Activated CD4-positive, alpha-beta T cell treated with anti-CD3 and anti-CD28 coated beads for 24 hours (primary cell): ENCODE measurements around the gene ACOT7.

Experiments
- DNase-seq, 2 donors: peaks; one replicate each; pipeline ENCODE4 v3.0.0-alpha.2; 2020; ENCODE audit warnings: low read depth in 2 of 2

The ACOT7 gene

GRCh38 chr1:6424000-6424565 lies 30.5 kb upstream of the ACOT7 start:
- DNase-seq, result no peak

DNA sequence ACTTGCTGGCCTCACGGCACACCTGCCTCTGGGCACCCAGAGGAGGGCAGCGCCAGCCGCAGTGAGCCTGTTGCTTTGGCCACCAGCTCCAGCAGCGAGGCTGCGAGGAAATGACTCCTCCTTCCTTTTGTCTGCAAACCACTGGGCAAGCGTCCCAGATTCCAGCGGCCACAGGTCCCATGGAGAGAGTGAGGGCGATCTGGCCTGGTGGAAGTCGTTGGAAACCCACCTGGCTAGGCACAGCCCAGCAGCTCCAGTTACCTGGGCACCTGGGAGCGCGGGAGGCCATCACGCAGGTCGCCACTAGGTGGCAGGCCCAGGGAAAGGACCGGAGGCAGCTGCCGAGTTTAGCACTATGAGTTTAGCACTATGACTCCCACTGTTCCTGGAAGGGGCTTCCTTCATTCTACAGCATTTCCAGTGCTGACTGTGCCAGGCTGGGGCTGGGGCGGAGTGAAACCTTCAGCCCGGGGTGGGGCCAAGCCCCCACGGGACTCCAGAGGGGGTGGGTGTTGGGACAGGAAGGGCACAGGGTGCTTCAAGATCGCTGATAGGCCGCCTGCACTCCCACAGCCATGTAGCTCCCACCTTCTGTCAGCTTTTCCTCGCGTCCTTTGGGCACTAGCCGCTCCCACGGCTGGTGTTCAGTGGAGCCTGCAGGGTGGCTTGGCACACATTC lies 29.9 kb upstream of the ACOT7 start:
- DNase-seq, result peak; percentile 46 to 67

GRCh38 chr1:6421266-6421665 lies 27.7 kb upstream of the ACOT7 start:
- DNase-seq, result no peak

GRCh38 chr1:6420454-6421042 lies 27.0 kb upstream of the ACOT7 start:
- no peak for DNase-seq

DNA sequence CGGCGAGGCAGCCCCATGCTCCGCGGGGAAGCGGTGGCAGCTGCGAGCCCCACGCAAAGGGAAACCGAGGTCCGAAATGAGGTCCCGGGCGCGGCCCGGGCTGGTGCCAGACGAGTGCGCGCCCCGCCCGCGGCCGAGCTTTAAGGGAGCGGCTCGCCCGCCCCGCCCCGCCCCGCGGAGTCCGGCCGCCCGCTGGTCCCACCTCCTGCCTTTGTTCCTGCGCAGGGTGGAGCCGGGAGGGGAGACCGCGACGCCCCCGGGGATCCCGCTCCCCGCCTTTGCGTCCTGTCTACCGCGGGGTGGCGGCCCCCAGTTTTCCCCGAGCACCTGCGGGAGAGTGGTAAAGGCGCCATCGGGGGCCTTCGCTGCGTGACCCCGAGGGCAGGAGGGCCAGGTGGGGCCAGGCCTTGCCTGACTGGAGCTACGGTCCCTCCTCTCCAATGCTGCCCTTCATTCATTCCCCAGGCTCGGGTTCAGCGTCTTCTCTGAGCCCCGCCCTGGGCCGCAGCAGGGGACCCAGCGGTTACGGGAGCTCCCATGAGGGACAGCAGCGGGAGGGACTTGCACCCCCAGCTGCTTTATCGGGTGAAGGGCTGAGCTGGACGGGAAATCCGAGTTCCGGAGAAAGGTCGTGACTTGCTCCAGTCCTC lies 26.4 kb upstream of the ACOT7 start, which contains the start of gene HES2:
Gene HES2, minus strand, starts transcription at position 116 of the 650 bp plus-strand sequence. Its CDS starts 99 bp downstream, at position 17.
- no peak for DNase-seq

DNA sequence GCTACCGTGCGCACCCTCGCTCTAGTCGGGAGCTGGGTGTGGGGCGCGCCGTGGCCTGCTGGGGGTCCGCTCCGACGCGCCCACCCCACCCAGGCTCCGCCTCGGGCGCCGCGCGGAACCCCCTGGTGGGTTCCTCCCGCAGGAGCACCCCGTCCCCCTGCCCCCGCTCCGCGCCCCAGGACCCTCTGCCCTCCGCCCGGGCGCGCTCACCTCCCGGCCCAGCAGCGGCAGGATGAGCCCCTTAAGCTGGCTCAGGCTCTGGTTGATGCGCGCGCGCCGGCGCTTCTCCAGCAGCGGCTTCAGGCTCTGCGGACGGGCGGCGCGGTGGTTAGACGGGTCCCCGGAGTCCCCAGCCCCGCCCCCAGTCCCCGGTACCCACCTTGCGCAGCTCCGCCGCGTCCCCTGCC lies 25.8 kb upstream of the ACOT7 start:
- DNase-seq, result no peak

DNA sequence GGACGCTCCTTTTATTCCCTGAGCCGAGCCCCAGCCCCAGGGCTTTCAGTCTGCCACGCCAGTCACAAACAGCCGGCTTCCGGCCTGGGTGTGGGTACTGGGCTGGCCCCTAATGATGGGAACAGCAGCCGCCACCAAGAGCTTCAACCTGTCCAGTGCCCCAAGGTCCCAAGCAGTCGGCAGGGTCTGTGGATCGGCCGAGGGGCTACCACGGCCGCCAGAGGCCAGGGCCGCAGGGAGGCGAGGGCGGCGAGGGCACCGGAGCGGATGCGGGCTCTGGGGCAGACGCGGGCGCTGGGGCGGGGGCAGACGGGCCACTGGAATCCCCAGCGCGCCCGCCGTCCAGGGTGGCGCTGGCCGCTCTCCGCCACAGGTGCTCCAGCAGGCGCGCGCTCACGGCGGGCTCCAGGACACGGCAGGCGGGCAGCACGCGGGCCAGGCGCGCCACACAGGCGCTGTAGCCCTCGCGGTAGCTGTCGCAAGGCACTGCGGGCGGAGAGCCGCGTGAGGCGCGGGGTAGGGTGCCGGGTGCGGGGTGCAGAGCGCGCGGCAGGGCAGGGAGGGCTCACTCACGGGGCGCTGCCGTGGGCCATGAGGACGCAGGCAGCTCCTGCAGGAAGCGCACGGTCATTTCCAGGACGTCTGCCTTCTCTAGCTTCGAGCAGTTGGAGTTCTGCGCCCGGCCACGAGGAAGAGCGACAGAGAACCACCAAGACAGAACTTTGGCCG lies 25.3 kb upstream of the ACOT7 start:
- no peak for DNase-seq

- no peak for DNase-seq
Measured at GRCh38 chr1:6417961-6418667, 24.5 kb upstream of the ACOT7 start.

DNA sequence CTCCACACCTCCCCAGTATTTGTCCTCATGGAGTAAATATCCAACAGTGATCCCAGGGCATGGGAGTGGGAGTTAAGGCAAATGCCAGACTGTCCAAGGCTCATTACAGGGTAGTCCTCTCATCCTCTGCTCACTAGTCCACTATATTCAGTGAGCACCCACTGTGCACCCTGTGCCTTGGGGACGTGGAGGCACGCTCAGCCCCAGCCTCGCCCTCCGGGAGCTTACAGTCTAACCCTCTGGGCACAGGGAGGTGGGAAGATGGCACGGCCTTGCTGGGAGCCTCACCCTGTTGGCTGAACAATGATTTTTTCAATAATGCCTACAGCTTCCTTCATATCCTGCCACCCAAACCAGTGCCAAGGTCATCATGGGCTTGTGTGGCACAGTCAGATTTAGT lies 23.3 kb upstream of the ACOT7 start:
- DNase-seq, result no peak

DNA sequence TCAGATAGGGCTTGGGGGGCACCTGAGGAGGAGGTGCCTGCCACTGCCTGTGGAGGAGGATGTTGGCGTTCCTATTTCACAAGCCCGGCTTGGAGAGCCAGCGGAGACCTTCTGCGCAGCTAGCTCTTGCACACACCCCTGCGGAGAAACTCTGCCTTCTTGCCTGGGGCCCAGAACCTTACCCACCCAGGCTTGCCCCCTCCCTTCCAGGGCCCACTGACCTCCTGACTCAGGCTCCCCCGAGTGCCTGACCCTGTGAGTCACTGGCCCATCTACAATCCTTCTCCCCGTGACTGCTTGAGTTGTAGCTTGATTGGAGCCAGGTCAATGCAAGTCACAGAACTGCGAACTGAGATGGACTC lies 22.7 kb upstream of the ACOT7 start:
- no peak for DNase-seq

DNA sequence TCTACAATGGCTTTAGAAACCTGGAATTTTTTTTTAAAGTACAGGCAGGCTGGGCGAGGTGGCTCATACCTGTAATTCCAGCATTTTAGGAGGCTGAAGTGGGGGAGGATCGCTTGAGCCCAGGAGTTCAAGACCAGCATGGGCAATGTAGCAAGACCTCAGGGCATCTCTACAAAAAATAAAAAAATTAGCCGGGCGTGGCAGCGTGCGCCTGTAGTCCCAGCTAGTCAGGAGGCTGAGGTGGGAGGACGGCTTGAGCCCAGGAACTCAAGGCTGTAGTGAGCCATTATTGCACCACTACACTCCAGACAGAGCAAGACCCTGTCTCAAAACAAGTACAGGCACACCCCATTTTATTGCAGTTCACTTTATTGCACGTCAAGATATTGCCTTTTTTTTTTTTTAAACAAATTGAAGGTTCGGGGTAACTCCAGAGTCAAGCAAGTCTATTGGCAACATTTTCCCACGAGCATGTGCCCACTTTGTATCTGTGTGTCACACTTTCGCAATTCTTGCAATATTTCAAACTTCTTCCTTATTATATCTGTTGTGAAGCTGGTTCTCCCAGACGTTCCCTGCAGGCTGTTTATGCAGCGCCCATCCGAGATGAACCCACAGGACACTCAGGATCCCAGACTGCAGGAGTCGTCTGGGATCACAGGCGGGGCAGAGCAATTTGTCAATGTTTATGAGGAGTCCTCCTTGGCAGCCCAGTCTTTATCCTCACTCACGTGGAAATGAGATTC lies 21.5 kb upstream of the ACOT7 start:
- no peak for DNase-seq

DNA sequence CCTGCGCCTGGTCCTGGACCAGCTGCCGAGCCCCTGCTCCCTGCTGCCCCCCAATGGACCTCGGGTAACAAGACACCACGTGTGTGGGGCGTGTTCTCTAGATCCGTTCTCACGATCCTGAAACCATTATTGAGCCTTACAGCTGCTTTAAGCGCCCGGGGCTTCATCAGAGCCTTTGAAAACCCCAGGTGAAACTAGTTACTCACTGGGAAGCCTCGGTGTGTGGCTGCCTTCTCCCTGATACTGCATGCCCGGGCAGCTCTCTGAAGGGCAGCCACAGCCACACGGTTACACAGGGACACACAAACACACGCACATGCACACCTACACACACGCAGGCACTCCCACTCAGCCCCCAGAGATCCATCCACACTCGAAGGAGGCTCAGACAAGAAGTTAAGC lies 20.9 kb upstream of the ACOT7 start:
- DNase-seq, result peak; percentile 26 to 28

DNA sequence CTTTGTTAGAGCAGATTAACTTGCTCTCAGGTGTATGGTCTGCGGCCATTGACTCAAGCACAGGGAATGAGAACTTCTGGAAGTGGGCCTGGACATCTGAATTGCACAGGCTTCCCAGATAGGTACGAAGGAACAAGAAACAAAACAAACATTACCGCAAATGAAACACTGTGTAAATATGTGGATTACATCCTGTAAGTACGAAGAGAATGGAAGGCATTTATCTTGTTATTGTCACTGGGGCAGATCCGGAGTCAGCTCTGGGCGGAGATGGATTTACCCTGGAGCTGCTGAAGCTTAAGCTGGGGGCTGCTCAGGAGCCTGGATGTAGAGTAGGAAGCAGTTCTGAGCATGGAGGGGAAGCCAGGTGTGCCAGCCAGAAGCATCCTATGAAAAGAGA lies 19.3 kb upstream of the ACOT7 start:
- DNase-seq, result no peak

- DNase-seq, result no peak
Measured at GRCh38 chr1:6410248-6410893, 16.8 kb upstream of the ACOT7 start.

- no peak for DNase-seq
Measured at GRCh38 chr1:6409733-6410132, 16.2 kb upstream of the ACOT7 start.

DNA sequence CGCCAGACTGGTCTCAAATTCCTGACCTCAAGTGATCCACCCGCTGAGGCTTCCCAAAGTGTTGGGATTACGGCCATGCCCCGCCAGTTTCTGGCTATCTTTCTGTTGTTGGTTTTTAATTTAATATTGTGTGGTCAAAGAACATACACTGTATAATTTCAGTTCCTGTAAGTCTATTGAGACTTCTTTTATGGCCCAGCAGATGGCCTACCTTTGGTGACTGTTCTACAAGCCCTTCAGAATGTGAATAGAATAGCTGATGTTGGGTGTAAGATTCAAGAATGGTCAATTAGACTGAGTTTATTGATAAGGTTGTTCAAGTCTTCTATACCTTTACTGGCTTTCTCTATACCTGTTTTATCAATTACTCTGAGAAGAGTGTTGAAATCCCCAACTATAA lies 15.5 kb upstream of the ACOT7 start:
- no peak for DNase-seq

- DNase-seq, result no peak
Measured at GRCh38 chr1:6408023-6408422, 14.5 kb upstream of the ACOT7 start.

GRCh38 chr1:6401673-6402072 lies 8.1 kb upstream of the ACOT7 start:
- DNase-seq, result no peak

DNA sequence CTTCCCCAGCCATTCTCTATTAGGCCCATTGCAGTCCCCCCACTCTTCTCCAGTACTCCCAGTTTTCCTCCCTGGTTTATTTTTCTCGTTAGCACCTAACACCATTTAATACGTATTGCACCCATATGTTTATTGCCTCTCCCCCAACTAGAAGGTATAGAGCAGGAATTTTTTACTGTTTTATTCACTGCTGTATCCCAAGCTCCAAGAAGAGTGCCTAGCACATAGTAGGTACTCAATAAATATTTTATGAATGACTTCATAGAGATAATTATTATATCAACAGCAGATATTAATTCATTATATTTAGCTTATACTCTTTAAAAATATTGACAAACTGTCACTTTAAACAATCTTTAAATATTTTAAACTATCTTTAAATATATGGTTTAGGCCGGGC lies 5.7 kb upstream of the ACOT7 start:
- DNase-seq, result no peak

GRCh38 chr1:6397844-6398441 lies 4.4 kb upstream of the ACOT7 start:
- DNase-seq, result no peak
